Neural progenitor cell (in vitro differentiated cells): ENCODE data around the gene CHGA. TPM values are rescaled to one million over a fixed set of nuclear protein-coding genes. Genes with fewer than 3 reads are reported as not detected.

ENCODE experiments used
- DNase-seq: peaks from one replicate; pipeline ENCODE4 v3.0.0-alpha.2; 2016; ENCODE audit warnings: low spot score
- H2AFZ ChIP-seq: fragments of 200-600 bp; sonication (generic); replicated peaks from 2 replicates; pipeline ENCODE4 v1.6.1; 2016; ENCODE audit warnings: antibody characterized with exemption
- H3F3A ChIP-seq: fragments of 200-600 bp; sonication (generic); 2 replicates; pipeline ENCODE4 v1.6.1; 2016; ENCODE audit warnings: antibody characterized with exemption, low read depth
- H3K27ac ChIP-seq: fragments of 200-600 bp; sonication (generic); 2 replicates; pipeline ENCODE4 v1.5.1; 2016; ENCODE audit warnings: mild to moderate bottlenecking
- H3K27me3 ChIP-seq: fragments of 200-600 bp; sonication (generic); 2 replicates; pipeline ENCODE4 v1.6.1; 2016; ENCODE audit warnings: mild to moderate bottlenecking, moderate library complexity
- H3K36me3 ChIP-seq: fragments of 200-600 bp; sonication (generic); 2 replicates; pipeline ENCODE4 v1.5.1; 2016
- H3K4me1 ChIP-seq: fragments of 200-600 bp; sonication (generic); 2 replicates; pipeline ENCODE4 v1.6.1; 2016; ENCODE audit warnings: mixed run types
- H3K4me2 ChIP-seq: fragments of 200-600 bp; sonication (generic); 2 replicates; pipeline ENCODE4 v1.6.1; 2016
- H3K4me3 ChIP-seq: fragments of 200-600 bp; sonication (generic); 2 replicates; pipeline ENCODE4 v1.5.1; 2016
- H3K79me2 ChIP-seq: fragments of 200-600 bp; sonication (generic); 2 replicates; pipeline ENCODE4 v1.6.1; 2016; ENCODE audit warnings: low read depth
- H3K9ac ChIP-seq: fragments of 200-600 bp; sonication (generic); 2 replicates; pipeline ENCODE4 v1.6.1; 2016
- H3K9me3 ChIP-seq: fragments of 200-600 bp; sonication (generic); 2 replicates; pipeline ENCODE4 v1.5.1; 2016; ENCODE audit warnings: low read depth
- H4K20me1 ChIP-seq: fragments of 200-600 bp; sonication (generic); 2 replicates; pipeline ENCODE4 v1.6.1; 2016; ENCODE audit warnings: low read depth
- H3K27ac Mint-ChIP-seq: 3 replicates; pipeline ENCODE4 v1.8.0; 2021; ENCODE audit warnings: mixed read lengths
- H3K27me3 Mint-ChIP-seq: 2 replicates; pipeline ENCODE4 v1.8.0; 2022; ENCODE audit warnings: low read depth, mild to moderate bottlenecking, inconsistent platforms, moderate library complexity, mixed read lengths; ENCODE audit not compliant: insufficient read depth
- H3K36me3 Mint-ChIP-seq: 3 replicates; pipeline ENCODE4 v1.8.0; 2021; ENCODE audit warnings: mixed read lengths
- H3K4me1 Mint-ChIP-seq: 3 replicates; pipeline ENCODE4 v1.8.0; 2021; ENCODE audit warnings: mixed read lengths
- H3K4me3 Mint-ChIP-seq: 3 replicates; pipeline ENCODE4 v1.8.0; 2021; ENCODE audit warnings: mild to moderate bottlenecking, moderate library complexity, mixed read lengths
- H3K9me3 Mint-ChIP-seq: 3 replicates; pipeline ENCODE4 v1.8.0; 2020; ENCODE audit warnings: mixed read lengths
- EZH2 ChIP-seq: fragments of 200-600 bp; sonication (generic); IDR thresholded peaks from 2 replicates; pipeline ENCODE4 v1.6.1; 2017; ENCODE audit warnings: antibody characterized with exemption, mild to moderate bottlenecking, moderate library complexity
- EZH2phosphoT487 ChIP-seq: fragments of 200-600 bp; sonication (generic); IDR thresholded peaks from 2 replicates; pipeline ENCODE4 v1.6.1; 2017; ENCODE audit warnings: antibody characterized with exemption
- total RNA-seq: library from RNA; depleted of rRNA; stranded (reverse); fragments of >200 nt; gene quantifications from 2 replicates; pipeline ENCODE4 v1.2.3, GENCODE V29; 2015; ENCODE audit warnings: low replicate concordance
- TF ChIP-seq, protein P1 (sequence below): fragments of 200-600 bp; sonication (generic); IDR thresholded peaks from 2 replicates; pipeline ENCODE4 v1.5.1; 2017; ENCODE audit warnings: antibody characterized with exemption, mild to moderate bottlenecking

CHGA gene
- total RNA-seq, 1 donor from 2014 or later, result not detected

- Mint-ChIP-seq H3K4me3 (no peak overlapping the region), H3K9me3 (no peaks in the 10 kb centered on the region), H3K36me3 (no peaks in the 10 kb centered on the region), H3K4me1 (no peaks in the 10 kb centered on the region), H3K27ac (no peak overlapping the region), H3K27me3 (peaks cover 12% of the 10 kb centered on the region)
- Histone ChIP-seq H3K27me3 (no peaks in the 10 kb centered on the region), H3K4me2 (no peak overlapping the region), H3K9me3 (no peaks in the 10 kb centered on the region), H4K20me1 (no peaks in the 10 kb centered on the region), H3K4me1 (no peaks in the 10 kb centered on the region), H3K27ac (no peak overlapping the region), H3K9ac (no peak overlapping the region), H3K4me3 (no peak overlapping the region), H3K36me3 (no peaks in the 10 kb centered on the region), H2AFZ (no peak overlapping the region), H3K79me2 (no peaks in the 10 kb centered on the region), H3F3A (no peaks in the 10 kb centered on the region)
- TF ChIP-seq EZH2phosphoT487 (no peak), EZH2 (no peak)
- TF ChIP-seq, protein P1, sequence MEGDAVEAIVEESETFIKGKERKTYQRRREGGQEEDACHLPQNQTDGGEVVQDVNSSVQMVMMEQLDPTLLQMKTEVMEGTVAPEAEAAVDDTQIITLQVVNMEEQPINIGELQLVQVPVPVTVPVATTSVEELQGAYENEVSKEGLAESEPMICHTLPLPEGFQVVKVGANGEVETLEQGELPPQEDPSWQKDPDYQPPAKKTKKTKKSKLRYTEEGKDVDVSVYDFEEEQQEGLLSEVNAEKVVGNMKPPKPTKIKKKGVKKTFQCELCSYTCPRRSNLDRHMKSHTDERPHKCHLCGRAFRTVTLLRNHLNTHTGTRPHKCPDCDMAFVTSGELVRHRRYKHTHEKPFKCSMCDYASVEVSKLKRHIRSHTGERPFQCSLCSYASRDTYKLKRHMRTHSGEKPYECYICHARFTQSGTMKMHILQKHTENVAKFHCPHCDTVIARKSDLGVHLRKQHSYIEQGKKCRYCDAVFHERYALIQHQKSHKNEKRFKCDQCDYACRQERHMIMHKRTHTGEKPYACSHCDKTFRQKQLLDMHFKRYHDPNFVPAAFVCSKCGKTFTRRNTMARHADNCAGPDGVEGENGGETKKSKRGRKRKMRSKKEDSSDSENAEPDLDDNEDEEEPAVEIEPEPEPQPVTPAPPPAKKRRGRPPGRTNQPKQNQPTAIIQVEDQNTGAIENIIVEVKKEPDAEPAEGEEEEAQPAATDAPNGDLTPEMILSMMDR, result no peak
- no peak for DNase-seq
Measured at GRCh38 chr14:92938235-92938875, 15.4 kb downstream of the CHGA start.

- Mint-ChIP-seq H3K27ac (no peak overlapping the region), H3K9me3 (no peaks in the 10 kb centered on the region), H3K36me3 (no peaks in the 10 kb centered on the region), H3K4me1 (no peaks in the 10 kb centered on the region), H3K4me3 (no peak overlapping the region), H3K27me3 (peaks cover 10% of the 10 kb centered on the region)
- TF ChIP-seq EZH2phosphoT487, result no peak
- TF ChIP-seq EZH2, result no peak
- TF ChIP-seq, protein P1, result no peak
- Histone ChIP-seq H2AFZ (no peak overlapping the region), H3K9ac (no peak overlapping the region), H3K36me3 (no peaks in the 10 kb centered on the region), H3K4me3 (no peak overlapping the region), H3K27me3 (no peaks in the 10 kb centered on the region), H3K27ac (no peak overlapping the region), H3F3A (no peaks in the 10 kb centered on the region), H3K9me3 (no peaks in the 10 kb centered on the region), H3K79me2 (no peaks in the 10 kb centered on the region), H3K4me2 (no peak overlapping the region), H4K20me1 (no peaks in the 10 kb centered on the region), H3K4me1 (no peaks in the 10 kb centered on the region)
- no peak for DNase-seq
Measured at GRCh38 chr14:92938890-92939671, 16.1 kb downstream of the CHGA start.

- Mint-ChIP-seq H3K27me3 (peaks cover 10% of the 10 kb centered on the region), H3K4me3 (no peak overlapping the region), H3K27ac (no peak overlapping the region), H3K36me3 (no peaks in the 10 kb centered on the region), H3K4me1 (no peaks in the 10 kb centered on the region), H3K9me3 (no peaks in the 10 kb centered on the region)
- no peaks in the 10 kb centered on the region for H3K27me3 ChIP-seq
- H2AFZ ChIP-seq, result no peak overlapping the region
- DNase-seq, result no peak
- H3K27ac ChIP-seq, result no peak overlapping the region
- no peaks in the 10 kb centered on the region for H3F3A ChIP-seq
- no peaks in the 10 kb centered on the region for H4K20me1 ChIP-seq
- H3K4me3 ChIP-seq, result no peak overlapping the region
- no peaks in the 10 kb centered on the region for H3K9me3 ChIP-seq
- no peaks in the 10 kb centered on the region for H3K4me1 ChIP-seq
- no peaks in the 10 kb centered on the region for H3K36me3 ChIP-seq
- H3K9ac ChIP-seq, result no peak overlapping the region
- H3K79me2 ChIP-seq, result no peaks in the 10 kb centered on the region
- TF ChIP-seq EZH2phosphoT487, result no peak
- no peak for TF ChIP-seq EZH2
- TF ChIP-seq, protein P1, result no peak
- H3K4me2 ChIP-seq, result no peak overlapping the region
Measured at GRCh38 chr14:92939699-92940098, 16.7 kb downstream of the CHGA start.
